Gastrocnemius medialis (tissue), 4 donors: ENCODE data around the gene EGFL7.

Experiments
- POLR2A ChIP-seq, 2 donors: fragments of 450-650 bp; IDR thresholded peaks; one replicate each; pipeline ENCODE4 v1.6.1; 2017; ENCODE audit warnings: antibody characterized with exemption in 2 of 2, mild to moderate bottlenecking in 2 of 2, moderate library complexity in 2 of 2
- TF ChIP-seq, protein P1 (sequence below), 5 experiments: fragments of 450-650 bp in 3 of 5; fragments of 200-600 bp in 2 of 5; sonication (generic) in 2 of 5; IDR thresholded peaks in 4 of 5; conservative IDR thresholded peaks in 1 of 5; 1 replicate in 4 of 5; 2 replicates in 1 of 5; pipeline ENCODE4 v1.5.1; 2016 to 2019; ENCODE audit warnings: antibody characterized with exemption in 5 of 5, mild to moderate bottlenecking in 3 of 5, moderate library complexity in 3 of 5

DNA sequence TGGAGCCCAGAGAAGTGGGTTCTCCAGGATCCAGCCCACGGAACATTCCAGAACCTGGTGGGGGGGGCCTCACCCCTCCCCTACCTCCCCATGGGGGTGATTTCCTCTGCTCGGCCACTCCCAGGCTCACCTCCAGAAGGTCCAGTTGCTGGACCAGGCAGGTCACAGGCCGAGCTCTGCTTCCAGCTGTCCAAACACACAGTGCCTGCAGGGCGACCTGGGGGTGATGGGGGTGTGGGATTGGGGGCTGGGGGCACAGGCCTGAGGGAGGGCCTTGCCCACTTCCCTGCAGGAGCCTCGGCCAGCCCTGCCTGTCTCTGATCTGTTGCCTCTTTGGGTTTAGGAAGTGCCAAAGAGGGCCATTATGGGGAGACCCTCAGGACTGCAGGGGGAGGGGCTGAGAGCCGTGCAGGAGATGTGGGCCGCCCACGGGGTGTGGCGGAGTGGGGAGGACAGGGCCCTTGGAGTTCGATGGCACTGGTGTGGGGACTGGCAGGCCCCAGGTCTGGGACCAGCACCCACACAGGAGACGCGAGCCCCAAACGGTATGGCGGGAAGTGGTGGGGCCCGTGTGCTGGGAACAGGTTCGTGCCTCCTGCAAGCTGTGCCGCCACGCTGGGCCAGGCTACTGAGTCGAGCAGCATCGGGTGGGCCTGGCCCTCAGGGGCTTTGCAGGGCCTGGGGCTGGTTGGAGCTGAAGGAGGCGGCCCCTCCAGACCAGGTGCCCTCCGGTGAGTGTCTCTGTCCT, 45.6 kb upstream of the EGFL7 start:
- TF ChIP-seq, protein P1, sequence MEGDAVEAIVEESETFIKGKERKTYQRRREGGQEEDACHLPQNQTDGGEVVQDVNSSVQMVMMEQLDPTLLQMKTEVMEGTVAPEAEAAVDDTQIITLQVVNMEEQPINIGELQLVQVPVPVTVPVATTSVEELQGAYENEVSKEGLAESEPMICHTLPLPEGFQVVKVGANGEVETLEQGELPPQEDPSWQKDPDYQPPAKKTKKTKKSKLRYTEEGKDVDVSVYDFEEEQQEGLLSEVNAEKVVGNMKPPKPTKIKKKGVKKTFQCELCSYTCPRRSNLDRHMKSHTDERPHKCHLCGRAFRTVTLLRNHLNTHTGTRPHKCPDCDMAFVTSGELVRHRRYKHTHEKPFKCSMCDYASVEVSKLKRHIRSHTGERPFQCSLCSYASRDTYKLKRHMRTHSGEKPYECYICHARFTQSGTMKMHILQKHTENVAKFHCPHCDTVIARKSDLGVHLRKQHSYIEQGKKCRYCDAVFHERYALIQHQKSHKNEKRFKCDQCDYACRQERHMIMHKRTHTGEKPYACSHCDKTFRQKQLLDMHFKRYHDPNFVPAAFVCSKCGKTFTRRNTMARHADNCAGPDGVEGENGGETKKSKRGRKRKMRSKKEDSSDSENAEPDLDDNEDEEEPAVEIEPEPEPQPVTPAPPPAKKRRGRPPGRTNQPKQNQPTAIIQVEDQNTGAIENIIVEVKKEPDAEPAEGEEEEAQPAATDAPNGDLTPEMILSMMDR (IDR thresholded peaks at IDR 0.05 in 4 of 5, conservative IDR thresholded peaks at IDR 0.05 in 1 of 5): no peak
- TF ChIP-seq POLR2A (IDR thresholded peaks at IDR 0.05): no peak
